ENCODE measurements around the gene ANKRD63. TPM values are rescaled to one million over a fixed set of nuclear protein-coding genes. Genes with fewer than 3 reads are reported as not detected.

Gene ANKRD63
- polyA plus RNA-seq, 1 experiment = not detected

DNA sequence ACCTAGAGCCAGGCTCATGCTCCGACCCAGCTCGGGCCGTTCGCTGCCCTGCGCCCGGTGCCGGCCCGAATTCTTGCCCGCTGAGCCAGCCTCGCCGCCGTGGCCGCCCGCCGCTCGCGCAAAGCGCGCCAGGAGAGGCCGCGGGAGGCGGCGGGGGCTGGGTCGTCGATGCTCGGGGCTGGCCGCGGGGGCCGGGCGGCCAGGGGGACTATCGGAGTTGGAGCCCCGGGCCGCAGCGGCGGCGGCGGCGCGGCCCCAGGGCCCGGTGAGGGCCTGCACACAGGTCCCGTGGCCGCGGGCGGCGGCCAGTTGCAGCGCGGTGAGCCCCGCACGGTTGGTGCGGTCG is 1.1 kb downstream of the ANKRD63 start:
- Histone ChIP-seq H3K27me3 (ENCODE audit: control insufficient read depth, insufficient read depth, low read length) (peaks cover 25% of the 10 kb centered on the region), H3K4me3 (ENCODE audit: low read depth, low read length) (peak overlapping the region; percentile 35; the same call in 1 of the 2 replicates), H3K36me3 (ENCODE audit: control insufficient read depth, insufficient read depth, low read length) (no peaks in the 10 kb centered on the region)
- no peak for DNase-seq (ENCODE audit: low read depth)
- POLR2A ChIA-PET = no interaction called here
- CTCF ChIA-PET = interaction anchor here (1.1 to 1.4 kb wide), 2 partner anchors 43 to 76 kb away, joined by 4 read pairs; partner anchors contain the start of genes DISP2 and PAK6
- TF ChIP-seq, protein P1, sequence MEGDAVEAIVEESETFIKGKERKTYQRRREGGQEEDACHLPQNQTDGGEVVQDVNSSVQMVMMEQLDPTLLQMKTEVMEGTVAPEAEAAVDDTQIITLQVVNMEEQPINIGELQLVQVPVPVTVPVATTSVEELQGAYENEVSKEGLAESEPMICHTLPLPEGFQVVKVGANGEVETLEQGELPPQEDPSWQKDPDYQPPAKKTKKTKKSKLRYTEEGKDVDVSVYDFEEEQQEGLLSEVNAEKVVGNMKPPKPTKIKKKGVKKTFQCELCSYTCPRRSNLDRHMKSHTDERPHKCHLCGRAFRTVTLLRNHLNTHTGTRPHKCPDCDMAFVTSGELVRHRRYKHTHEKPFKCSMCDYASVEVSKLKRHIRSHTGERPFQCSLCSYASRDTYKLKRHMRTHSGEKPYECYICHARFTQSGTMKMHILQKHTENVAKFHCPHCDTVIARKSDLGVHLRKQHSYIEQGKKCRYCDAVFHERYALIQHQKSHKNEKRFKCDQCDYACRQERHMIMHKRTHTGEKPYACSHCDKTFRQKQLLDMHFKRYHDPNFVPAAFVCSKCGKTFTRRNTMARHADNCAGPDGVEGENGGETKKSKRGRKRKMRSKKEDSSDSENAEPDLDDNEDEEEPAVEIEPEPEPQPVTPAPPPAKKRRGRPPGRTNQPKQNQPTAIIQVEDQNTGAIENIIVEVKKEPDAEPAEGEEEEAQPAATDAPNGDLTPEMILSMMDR (IDR thresholded peaks at IDR 0.05; ENCODE audit: insufficient read depth, low read depth, low read length) = no peak

DNA sequence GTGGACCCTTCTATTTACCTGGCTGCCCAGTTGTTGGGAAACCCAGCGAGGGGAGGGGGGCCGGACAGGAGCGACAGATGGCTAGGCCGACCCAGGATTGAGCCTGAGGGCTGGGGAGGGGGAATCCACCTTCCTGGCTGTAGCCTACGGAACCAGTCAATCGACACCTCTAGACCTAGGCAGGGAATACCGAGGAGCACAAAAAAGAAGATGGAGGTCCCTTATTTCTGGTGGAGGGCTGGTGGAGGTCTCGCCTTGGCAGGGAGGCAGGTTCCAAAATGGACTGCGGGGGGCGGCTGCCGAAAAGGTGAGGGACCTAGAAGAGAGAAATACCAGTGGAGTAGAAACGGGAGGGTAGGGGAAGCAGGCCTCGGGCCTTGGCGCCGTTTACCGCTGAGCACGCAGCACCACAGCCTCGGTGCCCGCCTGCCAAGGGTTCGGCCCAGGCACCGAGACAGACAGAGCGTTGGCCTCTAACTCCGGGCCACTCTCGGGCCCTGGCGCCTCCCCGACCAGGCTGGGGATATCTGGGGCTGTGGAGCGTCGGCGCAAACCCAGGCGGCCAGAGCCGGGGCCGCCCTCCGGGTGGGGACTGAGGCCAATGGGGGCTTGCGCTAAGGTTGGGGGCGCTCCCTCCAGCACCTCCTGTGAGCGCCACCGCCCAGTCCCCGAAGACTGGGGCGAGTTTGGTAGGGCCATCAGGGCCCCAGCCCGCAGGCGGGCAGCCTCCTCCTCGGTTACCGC is 1.6 kb downstream of the ANKRD63 start:
- ChIA-PET POLR2A (no interaction called here), CTCF (interaction anchor here (0.6 to 14.9 kb wide), 11 partner anchors 9 to 142 kb away, joined by 4 to 494 read pairs (median 35); partner anchors contain the start of genes CCDC9B, INAFM2, PAK6 and PLCB2)
- no peaks in the 10 kb centered on the region for H3K36me3 ChIP-seq (ENCODE audit: control insufficient read depth, insufficient read depth, low read length)
- TF ChIP-seq, protein P1 (IDR thresholded peaks at IDR 0.05; ENCODE audit: insufficient read depth, low read depth, low read length) = no peak
- no peak overlapping the region for H3K4me3 ChIP-seq (ENCODE audit: low read depth, low read length)
- peaks cover 25% of the 10 kb centered on the region for H3K27me3 ChIP-seq (ENCODE audit: control insufficient read depth, insufficient read depth, low read length)
- DNase-seq (ENCODE audit: low read depth) = no peak

DNA sequence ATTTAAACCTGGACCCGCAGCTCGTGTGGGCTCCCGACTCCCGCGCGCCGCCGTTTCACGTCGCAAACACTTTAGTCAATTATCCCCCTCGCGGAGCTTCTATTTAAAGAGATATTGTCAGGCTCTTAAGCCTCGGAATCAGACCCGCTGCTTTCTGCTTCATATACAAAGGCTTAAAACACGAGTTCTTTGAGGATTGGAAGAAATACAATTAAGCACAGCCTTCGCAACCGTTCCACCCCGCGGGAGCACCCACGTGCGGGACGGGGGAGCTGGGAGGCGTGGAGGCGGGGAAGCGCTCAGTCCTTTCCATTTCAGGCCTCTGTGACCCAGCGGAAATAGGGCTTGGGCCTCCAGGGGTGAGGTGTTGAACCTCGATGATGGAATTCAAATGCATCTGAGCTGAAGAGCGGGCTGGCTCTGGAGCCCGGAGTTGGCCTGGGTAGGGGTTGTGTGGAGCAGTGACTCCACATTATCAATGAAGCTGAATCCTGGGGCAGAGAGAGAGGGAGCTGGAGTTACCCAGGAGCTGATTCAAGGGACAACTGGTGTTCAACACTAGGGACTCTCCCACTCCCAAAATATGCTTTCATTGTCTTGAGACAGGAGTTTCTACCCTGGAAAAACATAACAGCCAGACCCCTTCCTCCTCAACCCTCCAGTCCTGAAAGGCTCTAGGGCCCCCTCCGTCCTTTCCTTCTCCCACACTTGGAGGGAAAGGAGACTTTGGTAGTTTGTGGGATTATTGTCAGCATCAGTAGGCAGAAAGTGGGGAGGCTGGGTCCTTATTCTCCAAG is 2.4 kb downstream of the ANKRD63 start:
- ChIA-PET POLR2A (no interaction called here), CTCF (interaction anchor here (0.6 to 14.9 kb wide), 17 partner anchors 10 to 232 kb away, joined by 4 to 494 read pairs (median 15); partner anchors contain the start of genes CCDC9B, INAFM2 and PLCB2)
- H3K36me3 ChIP-seq (ENCODE audit: control insufficient read depth, insufficient read depth, low read length) = no peaks in the 10 kb centered on the region
- DNase-seq (ENCODE audit: low read depth) = no peak
- TF ChIP-seq, protein P1 (IDR thresholded peaks at IDR 0.05; ENCODE audit: insufficient read depth, low read depth, low read length) = no peak
- H3K27me3 ChIP-seq (ENCODE audit: control insufficient read depth, insufficient read depth, low read length) = peaks cover 25% of the 10 kb centered on the region
- H3K4me3 ChIP-seq (ENCODE audit: low read depth, low read length) = no peak overlapping the region

DNA sequence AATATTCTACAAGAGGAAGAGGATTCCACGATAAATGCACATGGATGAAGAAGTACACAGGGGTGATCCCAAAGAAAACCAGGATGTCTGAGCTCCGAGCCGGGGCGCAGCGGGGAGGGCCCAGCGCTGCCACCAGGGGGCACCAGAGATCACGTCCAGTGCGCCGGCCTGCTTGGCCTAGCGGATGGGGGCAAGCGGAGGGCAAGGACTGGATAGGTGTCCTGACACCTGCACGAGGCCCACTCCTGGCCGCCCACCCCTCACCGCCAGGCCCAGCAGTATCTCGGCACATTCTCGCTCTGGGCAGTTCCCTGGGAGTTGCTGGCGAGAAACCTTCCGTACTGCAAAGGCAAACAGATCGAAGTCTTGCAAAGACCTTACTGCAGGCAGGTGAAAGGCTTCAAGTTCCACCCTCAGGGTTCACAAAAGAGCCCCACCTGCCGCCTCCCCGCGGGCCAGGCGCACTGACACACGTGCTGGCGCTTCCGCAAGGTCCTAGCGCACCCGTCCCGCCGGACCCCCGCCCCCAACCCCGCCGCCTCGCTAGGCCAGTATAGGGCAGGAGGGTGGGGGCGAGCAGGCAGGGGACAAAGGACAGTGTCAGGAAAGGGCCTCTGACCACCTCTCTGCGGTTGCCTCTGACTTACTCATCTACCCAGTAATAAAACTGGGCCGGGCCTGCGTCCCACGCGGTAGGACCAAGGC is 3.3 kb downstream of the ANKRD63 start:
- Histone ChIP-seq H3K27me3 (ENCODE audit: control insufficient read depth, insufficient read depth, low read length) (peaks cover 22% of the 10 kb centered on the region), H3K36me3 (ENCODE audit: control insufficient read depth, insufficient read depth, low read length) (no peaks in the 10 kb centered on the region)
- POLR2A ChIA-PET = interaction anchor here (0.5 kb wide), 1 partner anchor 143 kb away, joined by 3 read pairs; no protein-coding TSS in a partner anchor

More for the DNA sequence above, 3.3 kb downstream of the ANKRD63 start:
- H3K4me3 ChIP-seq (ENCODE audit: low read depth, low read length) = no peak overlapping the region
- TF ChIP-seq, protein P1 (IDR thresholded peaks at IDR 0.05; ENCODE audit: insufficient read depth, low read depth, low read length) = peak; percentile 99
- CTCF ChIA-PET = interaction anchor here (0.6 to 14.9 kb wide), 52 partner anchors 11 to 346 kb away, joined by 3 to 494 read pairs (median 4); partner anchors contain the start of genes BUB1B, CCDC9B, INAFM2 and PAK6
- DNase-seq (ENCODE audit: low read depth) = no peak
